ENCODE results near the gene ITPKC.

Gene ITPKC

GRCh38 chr19:40689339-40690049, 27.4 kb upstream of the ITPKC start:
- DNase-seq (ENCODE audit: low read depth): no peak
- no peak for TF ChIP-seq CTCF (conservative IDR thresholded peaks at IDR 0.05; ENCODE audit: low read depth, low read length)
- H3K4me3 ChIP-seq (ENCODE audit: low read length): peak overlapping the region; percentile 80

GRCh38 chr19:40690050-40690692, 26.7 kb upstream of the ITPKC start, which contains the start of gene NUMBL:
Gene NUMBL (minus strand): TSS chr19:40690651. CDS start chr19:40690483, 168 bp downstream.
- peak within 1 kb of the TSS; percentile 80 for H3K4me3 ChIP-seq (ENCODE audit: low read length)
- no peak for DNase-seq (ENCODE audit: low read depth)
- TF ChIP-seq CTCF (conservative IDR thresholded peaks at IDR 0.05; ENCODE audit: low read depth, low read length): no peak

DNA sequence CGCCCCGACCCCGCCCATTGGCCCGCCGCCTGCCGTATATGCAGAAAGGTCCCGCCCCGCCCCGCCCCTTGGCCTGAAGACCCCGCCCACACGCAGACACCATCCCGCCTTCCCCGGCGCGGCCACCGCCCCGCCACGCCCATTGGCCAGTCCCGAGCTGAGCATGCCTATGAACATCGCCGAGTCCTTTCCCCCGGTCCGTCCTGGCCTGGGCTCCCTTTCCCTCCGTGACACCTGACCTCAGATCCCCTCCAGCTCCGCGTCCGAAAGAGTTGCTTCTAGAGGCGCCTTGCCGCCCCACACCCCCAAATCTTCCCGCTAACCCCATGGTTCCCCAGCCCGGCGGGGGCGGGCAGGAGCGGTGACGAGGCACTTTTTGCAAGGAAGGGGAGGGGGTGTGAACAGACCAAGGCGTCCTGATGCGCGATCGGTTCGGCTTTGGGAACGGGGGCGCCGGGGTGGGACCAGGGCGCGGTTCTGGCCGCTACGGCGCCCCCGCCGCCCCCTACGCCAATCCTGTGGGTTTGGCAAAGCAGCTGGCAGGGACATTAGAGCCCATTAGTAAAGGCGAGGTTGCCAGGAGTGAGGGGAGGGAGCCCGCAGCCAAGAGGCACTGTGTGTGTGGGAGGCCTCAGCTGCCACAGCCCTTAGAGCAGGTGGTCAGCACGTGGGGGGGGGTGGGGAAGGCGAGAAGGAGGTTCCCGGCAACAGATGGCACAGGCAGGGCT, 26.1 kb upstream of the ITPKC start:
- peak; percentile 57 for DNase-seq (ENCODE audit: low read depth)

GRCh38 chr19:40691421-40692211, 25.3 kb upstream of the ITPKC start:
- H3K4me3 ChIP-seq (ENCODE audit: low read length): no peak overlapping the region
- TF ChIP-seq CTCF (conservative IDR thresholded peaks at IDR 0.05; ENCODE audit: low read depth, low read length): no peak
- DNase-seq (ENCODE audit: low read depth): no peak

More for the DNA sequence above, 26.1 kb upstream of the ITPKC start:
- peak overlapping the region; percentile 49 for H3K4me3 ChIP-seq (ENCODE audit: low read length)
- no peak for TF ChIP-seq CTCF (conservative IDR thresholded peaks at IDR 0.05; ENCODE audit: low read depth, low read length)

DNA sequence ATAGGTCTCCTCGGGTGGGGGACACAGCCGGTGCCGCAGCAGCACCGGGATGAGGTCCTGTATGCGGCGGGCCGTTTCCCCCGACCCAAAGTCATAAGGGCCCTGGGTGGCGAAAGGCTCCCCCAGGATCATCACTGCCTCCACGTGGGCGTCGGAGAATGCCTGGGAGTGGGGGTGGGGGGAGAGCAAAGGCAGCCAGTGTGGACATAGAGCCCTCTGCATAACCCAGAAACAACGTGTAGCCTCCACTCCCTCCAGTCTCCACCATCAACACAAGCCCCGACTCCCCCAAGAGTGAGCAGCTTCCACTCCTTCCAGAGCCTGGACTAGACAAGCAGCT, 24.7 kb upstream of the ITPKC start:
- H3K4me3 ChIP-seq (ENCODE audit: low read length): no peak overlapping the region
- DNase-seq (ENCODE audit: low read depth): no peak
- no peak for TF ChIP-seq CTCF (conservative IDR thresholded peaks at IDR 0.05; ENCODE audit: low read depth, low read length)

DNA sequence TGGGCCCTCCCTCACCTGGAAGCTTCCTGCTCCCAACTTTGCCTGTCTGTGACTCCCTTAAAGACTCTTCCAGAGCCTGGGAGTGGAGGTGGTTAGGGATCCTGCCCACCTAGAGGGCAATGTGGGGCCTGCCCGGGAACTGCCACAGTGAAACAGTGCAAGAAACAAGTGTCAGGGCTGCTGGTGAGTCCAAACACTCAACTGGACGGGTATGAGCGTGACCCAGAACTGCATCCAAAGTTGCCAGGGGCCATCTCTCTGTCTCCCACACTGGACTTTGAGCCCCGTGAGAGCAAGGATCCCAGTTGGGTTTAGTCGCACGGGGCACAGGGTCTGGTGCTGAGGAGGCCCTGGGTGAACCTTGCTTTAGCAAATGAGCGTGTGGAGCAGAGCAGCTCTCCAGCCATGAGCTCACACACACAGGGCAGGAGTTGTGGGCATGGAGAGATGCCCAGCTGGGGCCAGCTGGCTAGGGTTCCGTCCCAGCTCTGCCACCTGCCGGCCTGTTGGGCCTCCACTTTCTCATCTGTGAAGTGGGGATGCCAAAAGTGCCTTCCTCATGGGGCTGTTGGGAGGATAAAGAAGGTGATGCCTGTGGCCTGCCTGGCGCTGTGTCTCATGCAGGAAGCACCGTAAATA, 23.6 kb upstream of the ITPKC start:
- no peak for DNase-seq (ENCODE audit: low read depth)
- H3K4me3 ChIP-seq (ENCODE audit: low read length): no peak overlapping the region
- no peak for TF ChIP-seq CTCF (conservative IDR thresholded peaks at IDR 0.05; ENCODE audit: low read depth, low read length)
